Measurements from ENCODE around the gene PTPRE.

- TF ChIP-seq CTCF (IDR thresholded peaks at IDR 0.05) (no peak), POLR2AphosphoS5 (IDR thresholded peaks at IDR 0.05) (no peak), POLR2A (IDR thresholded peaks at IDR 0.05) (no peak)
These were observed 109.6 kb downstream of the PTPRE start for GRCh38 chr10:128016423-128017060.

Measured in breast epithelium (tissue), 3 donors.